GM12801 (cell line): ENCODE data around the gene KAZN.

Source experiments
- CTCF ChIP-seq: IDR thresholded peaks from one replicate; pipeline ENCODE4 v1.5.1; 2011; ENCODE audit warnings: control low read depth; ENCODE audit not compliant: insufficient read length; ENCODE audit errors: extremely low read depth

The KAZN gene

GRCh38 chr1:14658642-14659041, 60.2 kb downstream of the KAZN start:
- TF ChIP-seq CTCF, result no peak

- no peak for TF ChIP-seq CTCF
Measured at GRCh38 chr1:14659913-14660312, 61.4 kb downstream of the KAZN start.

- TF ChIP-seq CTCF, result no peak
Measured at GRCh38 chr1:14660801-14661200, 62.3 kb downstream of the KAZN start.

DNA sequence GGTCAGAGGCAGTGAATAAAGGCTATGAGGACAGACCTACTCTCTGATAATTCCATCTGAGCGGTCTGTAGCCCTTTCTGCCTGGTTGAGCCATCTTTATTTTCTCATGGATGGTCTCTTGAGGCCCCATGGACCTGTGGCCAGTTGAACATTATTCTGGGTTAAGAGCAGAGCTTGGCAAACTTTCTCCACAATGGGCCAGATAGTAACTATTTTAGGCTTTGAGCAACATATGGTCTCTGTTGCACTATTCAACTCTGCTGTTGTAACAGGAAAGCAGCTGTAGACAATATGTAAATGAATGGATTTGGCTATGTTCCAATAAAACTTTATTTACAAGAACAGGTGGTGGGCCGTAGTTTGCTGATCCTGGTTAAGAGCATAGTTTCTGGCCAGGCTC, 62.7 kb downstream of the KAZN start:
- no peak for TF ChIP-seq CTCF

DNA sequence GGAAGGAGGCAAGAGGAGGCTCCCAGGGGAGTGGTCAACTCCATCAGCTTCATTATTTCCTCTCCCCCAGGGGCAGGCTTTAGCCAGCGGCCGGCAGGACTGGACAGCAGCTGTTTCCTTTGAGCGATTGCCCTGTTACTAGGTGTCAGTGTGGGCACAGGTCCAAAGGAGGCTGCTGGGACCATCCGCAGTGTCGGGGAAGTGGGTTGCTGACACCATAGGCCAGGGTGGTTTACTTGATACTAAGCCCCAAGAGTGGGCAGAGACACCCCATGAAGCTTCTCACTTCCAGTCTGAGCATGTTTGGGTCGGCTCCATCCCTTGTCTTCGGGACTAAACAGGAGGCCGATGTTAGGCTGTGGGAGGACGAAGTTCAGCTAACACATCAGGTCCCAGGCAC, 63.6 kb downstream of the KAZN start:
- no peak for TF ChIP-seq CTCF

DNA sequence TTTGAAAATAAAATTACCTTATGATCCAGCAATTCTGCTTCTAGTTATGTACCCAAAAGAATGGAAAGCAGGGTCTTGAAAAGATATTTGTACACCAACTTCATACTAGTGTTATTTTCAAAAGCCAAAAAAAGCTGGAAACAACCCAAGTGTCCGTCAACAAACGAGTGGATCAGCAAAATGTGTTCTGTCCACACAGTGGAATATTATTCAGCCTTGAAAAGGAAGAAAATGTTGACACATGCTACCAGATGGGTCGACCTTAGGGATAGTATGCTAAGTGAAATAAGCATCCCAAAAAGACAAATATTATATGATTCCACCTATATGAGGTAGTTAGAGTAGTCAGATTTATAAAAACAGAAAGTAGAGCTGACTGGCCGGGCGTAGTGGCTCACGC, 65.3 kb downstream of the KAZN start:
- TF ChIP-seq CTCF, result no peak

DNA sequence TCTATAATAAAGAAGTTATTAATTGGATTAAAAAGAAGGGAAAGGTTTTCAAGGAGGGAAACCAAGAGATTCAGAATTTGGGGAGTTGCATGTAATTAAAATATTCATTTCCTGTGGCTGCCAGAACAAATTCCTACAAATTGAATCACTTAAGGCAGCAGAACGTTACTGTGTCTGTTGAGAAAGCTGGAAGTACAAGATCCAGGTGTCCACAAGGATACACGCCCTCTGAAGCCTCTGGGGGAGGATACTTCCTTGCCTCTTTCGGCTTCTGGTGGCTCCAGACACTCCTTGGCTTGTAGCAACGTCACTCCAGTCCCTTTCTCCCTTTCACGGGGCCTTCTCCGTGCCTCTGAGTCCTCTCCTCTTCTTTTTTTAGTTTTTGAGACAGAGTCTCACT, 67.9 kb downstream of the KAZN start:
- no peak for TF ChIP-seq CTCF
